ENCODE data around the gene CCR2. TPM values are rescaled to one million over a fixed set of nuclear protein-coding genes. Genes with fewer than 3 reads are reported as not detected.

Gene CCR2
- total RNA-seq, 3 donors from 2014 or later: 1.3 to 2.2 (median 2.0) TPM

GRCh38 chr3:46360907-46361306 lies 7.0 kb downstream of the CCR2 start:
- Histone ChIP-seq H3K9me3 (no peaks in the 10 kb centered on the region), H3K27ac (no peak overlapping the region)
- no peak for DNase-seq (ENCODE audit: low spot score in 2 of 2)

DNA sequence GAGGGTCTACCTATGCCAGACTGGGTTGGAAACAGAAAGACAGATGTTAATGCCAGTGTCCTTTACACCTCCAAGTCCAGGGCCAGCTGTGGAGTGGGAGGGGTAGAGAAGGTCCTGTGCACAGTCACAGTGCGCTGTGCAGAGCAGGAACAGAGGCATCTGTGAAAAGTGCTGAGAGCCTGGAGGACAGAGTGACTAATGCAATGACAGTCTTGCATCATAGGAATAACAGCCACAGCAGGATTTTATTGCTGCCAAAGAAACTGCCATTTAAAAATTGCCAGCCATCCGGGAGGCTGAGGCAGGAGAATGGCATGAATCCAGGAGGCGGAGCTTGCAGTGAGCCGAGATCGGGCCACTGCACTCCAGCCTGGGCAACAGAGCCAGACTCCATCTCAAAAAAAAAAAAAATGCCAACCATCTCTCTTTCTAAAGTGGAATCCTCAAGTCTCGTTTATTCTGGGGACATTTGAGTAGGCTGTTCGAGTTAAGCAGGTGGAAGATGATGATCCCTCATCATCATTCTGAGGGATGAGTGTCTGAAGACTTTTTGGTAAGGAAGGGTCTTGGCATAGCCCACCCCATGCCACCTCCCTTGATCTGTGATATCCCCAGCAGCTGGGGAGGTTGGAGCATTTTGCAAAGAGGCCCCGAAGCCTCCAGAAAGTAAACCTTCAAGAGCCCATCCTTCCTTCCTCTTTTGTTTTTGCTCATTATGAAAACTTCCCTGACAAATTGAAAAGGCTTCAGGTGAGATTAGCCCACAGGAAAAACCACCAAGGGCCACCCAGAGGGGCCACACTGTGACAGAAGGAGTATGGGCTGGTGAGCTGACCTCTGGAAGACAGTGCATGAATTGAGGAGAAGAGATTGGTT lies 7.7 kb downstream of the CCR2 start:
- Histone ChIP-seq H3K27ac (no peak overlapping the region), H3K27me3 (no peaks in the 10 kb centered on the region), H3K9me3 (no peaks in the 10 kb centered on the region), H3K4me3 (no peak overlapping the region), H3K36me3 (no peaks in the 10 kb centered on the region), H3K4me1 (no peaks in the 10 kb centered on the region)
- intact Hi-C loops (cut with DNase I; ENCODE audit: low total_unique reads): no loop called here
- TF ChIP-seq, protein P1, sequence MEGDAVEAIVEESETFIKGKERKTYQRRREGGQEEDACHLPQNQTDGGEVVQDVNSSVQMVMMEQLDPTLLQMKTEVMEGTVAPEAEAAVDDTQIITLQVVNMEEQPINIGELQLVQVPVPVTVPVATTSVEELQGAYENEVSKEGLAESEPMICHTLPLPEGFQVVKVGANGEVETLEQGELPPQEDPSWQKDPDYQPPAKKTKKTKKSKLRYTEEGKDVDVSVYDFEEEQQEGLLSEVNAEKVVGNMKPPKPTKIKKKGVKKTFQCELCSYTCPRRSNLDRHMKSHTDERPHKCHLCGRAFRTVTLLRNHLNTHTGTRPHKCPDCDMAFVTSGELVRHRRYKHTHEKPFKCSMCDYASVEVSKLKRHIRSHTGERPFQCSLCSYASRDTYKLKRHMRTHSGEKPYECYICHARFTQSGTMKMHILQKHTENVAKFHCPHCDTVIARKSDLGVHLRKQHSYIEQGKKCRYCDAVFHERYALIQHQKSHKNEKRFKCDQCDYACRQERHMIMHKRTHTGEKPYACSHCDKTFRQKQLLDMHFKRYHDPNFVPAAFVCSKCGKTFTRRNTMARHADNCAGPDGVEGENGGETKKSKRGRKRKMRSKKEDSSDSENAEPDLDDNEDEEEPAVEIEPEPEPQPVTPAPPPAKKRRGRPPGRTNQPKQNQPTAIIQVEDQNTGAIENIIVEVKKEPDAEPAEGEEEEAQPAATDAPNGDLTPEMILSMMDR (IDR thresholded peaks at IDR 0.05): no peak
- TF ChIP-seq POLR2AphosphoS5 (IDR thresholded peaks at IDR 0.05) (no peak), POLR2A (IDR thresholded peaks at IDR 0.05) (no peak)
- DNase-seq (ENCODE audit: low spot score in 2 of 2): no peak

More at GRCh38 chr3:46360907-46361306, 7.0 kb downstream of the CCR2 start:
- intact Hi-C loops (cut with DNase I; ENCODE audit: low total_unique reads): no loop called here
- H3K36me3 ChIP-seq: no peaks in the 10 kb centered on the region
- no peaks in the 10 kb centered on the region for H3K27me3 ChIP-seq
- no peak overlapping the region for H3K4me3 ChIP-seq
- H3K4me1 ChIP-seq: no peaks in the 10 kb centered on the region
- TF ChIP-seq POLR2AphosphoS5 (IDR thresholded peaks at IDR 0.05): no peak
- no peak for TF ChIP-seq POLR2A (IDR thresholded peaks at IDR 0.05)

- H3K36me3 ChIP-seq: no peaks in the 10 kb centered on the region
- H3K4me3 ChIP-seq: no peak overlapping the region
- no peaks in the 10 kb centered on the region for H3K9me3 ChIP-seq
- intact Hi-C loops (cut with DNase I; ENCODE audit: low total_unique reads): no loop called here
- H3K27me3 ChIP-seq: no peaks in the 10 kb centered on the region
- TF ChIP-seq POLR2AphosphoS5 (IDR thresholded peaks at IDR 0.05) (no peak), POLR2A (IDR thresholded peaks at IDR 0.05) (no peak)
- TF ChIP-seq, protein P1 (IDR thresholded peaks at IDR 0.05): no peak
- H3K4me1 ChIP-seq: no peaks in the 10 kb centered on the region
- no peak overlapping the region for H3K27ac ChIP-seq
- no peak for DNase-seq (ENCODE audit: low spot score in 2 of 2)
These were observed 11.1 kb downstream of the CCR2 start for GRCh38 chr3:46365041-46365440.

DNA sequence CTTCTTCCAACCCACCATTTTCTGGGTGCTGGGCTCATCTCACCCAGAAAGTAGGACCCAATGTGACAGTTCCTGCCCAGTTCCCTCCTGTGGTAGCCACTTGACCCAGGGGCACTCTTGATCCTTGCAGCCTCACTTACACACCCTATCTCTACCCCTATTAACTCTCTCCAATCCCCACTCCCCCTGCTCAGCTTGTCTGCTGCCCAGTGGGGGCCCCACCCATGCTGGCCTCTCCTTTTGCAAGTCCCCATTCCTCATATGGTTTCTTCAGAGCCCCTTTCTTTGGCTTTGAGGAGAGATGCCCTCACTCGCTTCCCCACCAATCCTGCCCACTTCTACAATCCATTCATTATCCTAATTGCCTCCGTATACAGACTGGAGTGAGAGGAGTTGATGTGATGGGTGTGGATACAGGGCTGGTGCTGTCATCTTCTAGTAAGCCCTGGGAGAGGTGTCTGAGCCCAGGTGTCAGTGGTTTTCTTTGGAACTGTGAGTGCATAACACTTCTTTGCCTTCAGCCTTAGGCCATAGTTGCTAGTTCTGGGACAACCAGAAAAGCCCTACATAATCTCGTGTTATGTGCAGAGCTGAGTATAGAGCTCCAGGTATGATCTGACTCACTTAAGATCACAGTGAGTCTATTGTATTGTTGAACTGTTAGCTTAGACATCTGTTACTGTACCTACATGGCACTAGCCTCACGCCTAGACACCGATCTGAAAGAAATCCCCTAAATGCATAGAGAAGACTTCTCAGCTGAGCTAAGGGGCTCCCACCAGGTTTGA lies 12.0 kb downstream of the CCR2 start:
- intact Hi-C loops (cut with DNase I; ENCODE audit: low total_unique reads): no loop called here
- no peaks in the 10 kb centered on the region for H3K27me3 ChIP-seq
- no peaks in the 10 kb centered on the region for H3K4me1 ChIP-seq
- no peaks in the 10 kb centered on the region for H3K9me3 ChIP-seq
- H3K36me3 ChIP-seq: no peaks in the 10 kb centered on the region
- H3K4me3 ChIP-seq: no peak overlapping the region
- DNase-seq (ENCODE audit: low spot score in 2 of 2): no peak
- TF ChIP-seq POLR2A (IDR thresholded peaks at IDR 0.05) (no peak), POLR2AphosphoS5 (IDR thresholded peaks at IDR 0.05) (no peak)
- TF ChIP-seq, protein P1 (IDR thresholded peaks at IDR 0.05): no peak
- no peak overlapping the region for H3K27ac ChIP-seq

DNA sequence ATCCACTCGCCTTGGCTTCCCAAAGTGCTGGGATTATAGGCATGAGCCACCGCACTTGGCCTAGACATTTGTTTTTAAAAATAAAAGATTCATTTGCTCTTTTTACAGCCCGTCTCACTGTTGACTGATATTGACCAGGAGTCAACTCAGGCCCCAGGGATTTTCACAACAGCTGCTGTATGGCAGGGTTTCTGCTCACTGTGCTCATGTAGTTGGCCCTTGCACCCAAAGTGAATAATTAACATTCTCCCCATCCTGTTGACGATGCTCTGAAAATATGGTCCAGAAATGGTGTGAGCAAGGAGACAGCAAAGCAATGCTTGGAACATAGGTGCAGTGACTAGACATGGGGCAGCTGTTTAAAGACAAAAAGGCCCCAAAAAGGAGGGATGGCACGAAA lies 13.9 kb downstream of the CCR2 start:
- Histone ChIP-seq H3K27me3 (no peaks in the 10 kb centered on the region), H3K4me3 (no peak overlapping the region), H3K36me3 (no peaks in the 10 kb centered on the region), H3K4me1 (no peaks in the 10 kb centered on the region), H3K27ac (no peak overlapping the region), H3K9me3 (no peaks in the 10 kb centered on the region)
- no peak for DNase-seq (ENCODE audit: low spot score in 2 of 2)
- no peak for TF ChIP-seq POLR2A (IDR thresholded peaks at IDR 0.05)
- TF ChIP-seq, protein P1 (IDR thresholded peaks at IDR 0.05): no peak
- no peak for TF ChIP-seq POLR2AphosphoS5 (IDR thresholded peaks at IDR 0.05)
- intact Hi-C loops (cut with DNase I; ENCODE audit: low total_unique reads): no loop called here
